NCI-H2196 treated with DMSO at 0.1 percent for 48 hours (cell line): ENCODE data around the gene HMG20B.

Source experiments
- DNase-seq: peaks from one replicate; lab custom pipeline; 2025; ENCODE audit not compliant: unreplicated experiment; lab: John Stamatoyannopoulos, UW

The HMG20B gene

DNA sequence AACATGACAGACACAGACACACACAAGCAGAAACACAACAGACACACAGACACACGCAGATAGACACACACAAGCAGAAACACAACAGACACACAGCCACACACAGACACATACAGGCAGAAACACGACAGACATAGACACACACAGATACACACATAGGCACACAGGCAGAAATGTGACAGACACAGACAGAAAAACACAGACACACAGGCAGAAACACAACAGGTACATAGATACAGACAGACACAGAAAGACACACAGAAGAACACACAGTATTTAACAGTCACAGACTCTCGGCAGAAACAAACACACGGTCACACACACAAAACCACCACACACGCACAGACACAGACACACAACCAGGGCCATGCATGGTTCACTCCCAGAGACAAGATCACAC is 33.0 kb downstream of the HMG20B start:
- DNase-seq: no peak

DNA sequence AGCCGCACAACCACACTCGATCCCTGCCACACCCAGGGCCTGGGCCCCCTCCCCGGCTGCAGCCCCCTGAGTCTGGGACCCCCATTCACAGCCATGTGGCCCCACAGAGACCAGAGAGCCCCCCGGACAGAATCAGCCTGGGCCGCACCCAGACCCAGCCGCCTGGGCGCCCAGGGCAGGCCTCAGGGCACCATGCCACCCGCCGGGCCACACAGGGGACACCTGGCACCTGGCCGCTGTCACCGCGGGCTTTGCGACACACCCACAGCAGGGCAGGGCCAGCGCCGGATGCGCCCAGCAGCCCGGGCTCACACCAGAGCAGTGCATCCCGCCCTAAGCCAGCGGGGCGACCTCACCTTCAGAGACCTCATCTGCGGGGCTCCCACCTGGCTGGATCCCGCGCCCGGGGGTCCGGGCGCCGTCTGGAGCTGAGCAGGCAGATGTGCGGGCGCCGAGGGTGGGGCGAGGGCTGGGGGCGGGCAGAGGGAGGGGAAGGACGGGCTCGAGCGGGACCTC is 33.5 kb downstream of the HMG20B start:
- DNase-seq: no peak

DNA sequence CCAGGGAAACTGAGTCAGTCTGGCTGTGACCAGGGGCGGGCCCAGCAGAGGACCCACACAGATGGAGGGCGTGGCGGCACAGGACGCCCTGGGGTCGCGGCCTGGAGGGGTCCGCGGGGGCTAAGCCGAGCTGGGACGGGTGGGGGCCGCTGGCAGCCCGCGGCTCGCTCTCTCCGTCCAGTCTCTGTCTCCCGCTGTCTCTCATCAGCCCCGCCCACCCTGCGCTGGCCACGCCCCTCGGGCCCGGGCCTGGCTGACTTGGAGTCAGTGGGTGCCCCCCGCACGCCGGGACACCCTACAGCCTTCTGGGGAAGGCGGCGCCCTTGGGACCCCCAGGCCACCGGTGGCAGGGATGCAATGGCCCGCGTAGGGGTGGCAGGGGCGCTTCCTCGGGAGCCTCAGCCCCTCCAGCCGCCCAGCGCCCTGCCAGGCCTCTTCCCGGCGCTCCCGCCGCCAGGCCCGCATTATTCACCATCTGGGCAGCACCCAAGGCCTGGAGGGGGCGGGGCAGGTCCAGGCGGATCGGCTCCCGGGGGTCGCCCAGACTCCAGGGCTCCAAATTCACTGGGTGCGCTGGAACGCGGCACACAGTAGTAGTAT is 34.0 kb downstream of the HMG20B start, which contains the start of gene TBXA2R:
TSS of gene TBXA2R (minus strand) at position 186 of the 600 bp plus-strand sequence. CDS start 6,241 bp downstream, outside the sequence.
- DNase-seq: no peak

DNA sequence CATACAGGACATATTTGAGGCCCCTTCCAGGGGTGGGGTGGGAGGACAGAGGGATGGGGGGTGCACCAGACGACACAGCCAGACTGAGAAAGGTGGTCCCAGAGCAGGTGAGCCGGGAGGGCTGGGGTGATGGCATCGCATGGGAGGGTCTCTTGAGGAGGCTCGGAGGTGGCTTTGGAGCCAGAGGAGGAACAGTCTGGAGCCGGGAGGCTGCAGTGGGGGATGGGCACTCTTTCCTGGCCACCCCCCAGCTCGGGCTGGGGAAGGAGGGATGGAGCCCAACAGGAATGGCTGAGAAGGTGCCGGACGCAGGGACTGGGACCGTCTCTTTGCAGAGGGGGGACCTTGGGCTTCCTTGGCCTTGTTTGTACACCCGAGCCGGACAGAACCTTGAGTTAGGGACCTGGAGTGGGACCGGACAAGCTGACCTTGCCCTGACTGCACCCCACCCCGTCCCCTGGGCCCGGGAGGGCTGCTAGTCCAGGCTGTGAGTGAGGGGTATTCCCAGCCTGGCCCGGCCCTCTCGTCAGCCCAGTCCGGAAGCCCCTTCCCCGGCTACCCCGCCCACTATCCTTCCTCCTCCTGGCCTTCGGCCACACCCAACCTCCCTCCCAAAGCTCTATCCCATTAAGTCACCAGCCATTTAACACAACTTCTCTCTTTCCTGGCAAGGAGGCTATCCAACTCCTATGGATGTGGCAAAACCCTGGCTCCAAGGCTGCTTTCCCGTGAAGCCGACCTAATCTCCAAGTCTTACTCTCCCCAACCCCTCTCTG is 34.7 kb downstream of the HMG20B start:
- DNase-seq: no peak

DNA sequence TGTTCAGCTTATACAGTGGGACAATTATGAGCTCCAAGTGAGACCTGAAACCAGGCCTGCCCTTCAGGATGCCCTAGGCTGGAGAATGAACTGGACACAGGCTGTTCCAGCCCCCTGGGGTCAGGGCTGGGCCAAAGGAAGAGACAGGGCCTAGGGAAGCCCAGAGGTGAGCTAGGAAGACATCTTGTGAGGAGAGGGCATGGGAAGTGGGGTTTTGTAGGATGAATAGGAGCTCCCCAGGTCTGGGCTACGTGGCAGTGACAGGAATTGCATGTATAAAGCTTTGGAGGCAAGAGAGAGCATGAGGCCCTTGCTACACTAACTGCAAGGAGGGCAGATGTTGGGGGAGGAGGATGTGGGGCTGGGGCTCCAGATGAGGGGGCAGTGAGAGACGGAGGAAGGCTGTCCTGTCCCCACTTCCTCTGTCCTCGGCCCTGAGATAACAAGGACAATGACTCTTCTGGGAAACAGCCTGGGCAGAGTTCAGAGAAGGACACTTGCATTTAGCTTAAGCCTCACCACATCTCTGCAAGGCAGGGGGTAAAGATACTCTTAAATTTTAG is 35.4 kb downstream of the HMG20B start:
- no peak for DNase-seq

DNA sequence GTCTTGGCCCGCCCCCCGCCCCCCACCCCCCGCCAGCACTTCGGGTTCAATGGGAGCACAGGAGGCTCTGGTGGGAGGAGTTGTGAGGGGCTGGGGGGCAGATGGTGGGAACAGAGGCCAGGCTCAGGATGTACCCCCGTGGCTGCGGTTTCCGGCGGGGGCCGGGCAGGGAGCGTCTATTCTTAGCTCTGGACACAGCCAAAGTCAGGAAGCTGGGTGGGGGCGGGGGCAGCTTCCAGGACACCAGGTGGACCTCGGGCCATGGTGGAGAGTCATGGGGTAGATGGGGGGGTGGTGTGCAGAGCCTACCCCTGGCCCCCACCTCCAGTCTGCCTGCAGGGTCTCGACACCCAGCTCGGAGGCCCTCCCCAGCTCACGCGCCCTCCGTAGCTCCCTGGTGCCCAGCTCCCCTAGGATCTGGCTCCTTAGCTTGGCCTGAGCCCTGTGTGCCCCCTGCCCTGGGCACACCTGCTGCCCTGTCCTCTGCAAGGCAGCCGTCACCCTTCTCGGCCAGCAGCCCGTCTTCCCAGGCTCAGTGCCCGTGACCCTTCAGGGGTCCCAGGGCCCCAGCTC is 36.1 kb downstream of the HMG20B start:
- no peak for DNase-seq

DNA sequence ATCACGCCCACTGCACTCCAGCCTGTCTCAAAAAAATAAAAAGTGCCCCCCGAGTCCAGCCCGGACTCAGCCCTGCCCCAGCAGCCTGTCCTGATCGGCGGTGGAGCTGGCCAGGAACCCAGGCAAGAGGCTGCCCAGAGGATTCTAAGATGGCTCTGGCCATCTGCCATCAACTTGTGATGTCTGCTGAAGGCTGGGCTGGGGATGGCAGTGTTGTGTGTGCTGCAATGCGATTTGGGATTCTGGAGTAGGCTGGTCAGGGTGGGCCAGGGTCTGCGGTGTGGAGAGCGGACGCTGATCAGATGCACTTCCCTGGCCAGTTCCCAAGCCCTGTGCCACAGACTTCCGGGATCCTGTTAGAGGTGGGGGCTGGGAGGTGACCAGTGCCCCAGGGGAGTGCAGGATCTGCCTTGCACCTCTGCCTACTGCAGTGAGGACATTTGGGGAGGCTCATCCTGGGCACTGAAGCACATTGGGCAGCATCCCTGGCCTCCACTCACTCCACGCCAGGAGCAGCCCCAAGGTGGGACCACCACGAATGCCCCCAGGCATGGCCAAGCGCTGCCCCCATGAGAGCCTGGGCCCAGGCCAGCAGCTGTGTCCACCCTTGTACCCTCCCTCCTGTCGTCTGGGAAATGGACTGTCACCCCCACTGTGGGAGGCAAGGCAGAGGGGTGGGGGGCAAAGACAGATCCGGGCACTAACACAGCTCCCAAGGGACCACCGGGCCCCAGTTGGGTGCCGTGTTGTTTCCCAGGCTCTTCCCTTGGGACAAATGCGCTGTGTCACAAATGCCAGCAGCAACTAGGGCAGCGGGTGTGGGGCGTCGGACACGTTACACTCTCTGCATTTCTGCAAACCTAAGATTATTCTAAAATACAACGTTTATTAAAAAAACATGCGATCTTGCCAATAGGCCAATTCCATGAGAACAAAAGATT is 37.3 kb downstream of the HMG20B start:
- DNase-seq: no peak

DNA sequence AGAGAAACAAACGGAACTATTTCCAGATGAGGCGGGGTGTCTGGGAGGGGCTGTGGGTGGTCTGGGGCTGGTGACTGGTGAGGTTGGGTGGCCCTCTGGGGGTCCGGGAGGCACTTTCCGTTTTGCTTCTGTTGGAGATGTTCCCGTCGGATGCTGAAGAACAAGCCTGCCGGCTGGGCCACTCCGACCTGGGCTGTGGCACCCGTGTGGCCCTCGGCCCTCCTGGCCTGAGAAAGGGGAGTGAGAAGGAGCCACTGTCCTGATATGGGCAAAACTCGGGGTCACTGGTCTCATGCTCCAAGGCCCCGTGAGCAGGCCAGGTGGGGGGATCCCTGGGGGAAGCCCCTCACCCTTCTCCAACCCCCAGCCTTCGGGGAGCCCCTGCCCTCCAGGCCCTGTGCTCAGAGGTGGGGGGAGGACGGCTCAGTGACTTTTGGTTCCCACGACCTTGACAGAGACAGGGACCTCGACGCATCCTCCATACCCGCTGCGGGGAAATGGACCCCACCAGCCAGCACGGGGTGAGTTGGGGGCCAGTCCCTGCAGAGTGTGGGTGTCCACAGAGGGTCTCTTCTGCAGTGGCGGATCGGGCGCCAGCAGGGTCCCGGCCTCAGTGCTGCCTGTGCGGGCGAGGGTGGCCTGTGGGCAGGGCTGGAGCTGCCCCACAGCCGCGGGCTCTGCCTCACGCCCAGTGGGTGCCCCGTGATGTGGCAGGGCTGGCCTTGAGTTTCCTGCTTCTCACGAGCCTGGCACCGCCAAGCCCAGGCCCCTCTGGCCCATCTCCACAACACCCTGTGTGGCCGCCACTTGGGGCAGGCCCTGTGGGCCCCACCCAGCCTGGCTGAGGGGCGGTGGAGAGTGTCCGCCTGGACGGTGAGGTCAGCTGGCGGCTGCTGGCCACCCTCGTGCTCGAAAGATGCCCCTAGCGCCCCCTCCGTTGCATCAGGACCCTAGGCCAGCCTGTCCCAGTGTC is 38.3 kb downstream of the HMG20B start:
- DNase-seq: no peak

DNA sequence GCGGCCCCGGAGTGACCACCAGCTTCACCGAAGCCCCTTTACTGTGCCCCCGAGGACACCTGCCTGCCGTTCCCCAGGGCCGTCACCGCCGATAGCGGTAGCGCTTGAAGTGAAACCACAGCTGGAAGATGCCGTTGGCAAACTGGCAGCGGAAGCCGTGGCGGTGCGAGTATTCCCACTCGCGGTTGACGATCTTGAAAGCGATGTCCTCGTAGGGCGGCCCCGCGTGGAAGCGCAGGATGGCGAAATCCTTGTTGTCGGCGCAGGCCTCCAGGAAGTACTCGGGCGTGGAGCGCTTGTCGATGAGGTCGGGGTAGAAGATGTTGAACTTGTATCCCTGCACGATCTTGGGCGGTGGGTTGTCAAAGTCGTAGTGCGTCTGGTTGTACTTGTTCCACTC is 39.1 kb downstream of the HMG20B start:
- DNase-seq: no peak

DNA sequence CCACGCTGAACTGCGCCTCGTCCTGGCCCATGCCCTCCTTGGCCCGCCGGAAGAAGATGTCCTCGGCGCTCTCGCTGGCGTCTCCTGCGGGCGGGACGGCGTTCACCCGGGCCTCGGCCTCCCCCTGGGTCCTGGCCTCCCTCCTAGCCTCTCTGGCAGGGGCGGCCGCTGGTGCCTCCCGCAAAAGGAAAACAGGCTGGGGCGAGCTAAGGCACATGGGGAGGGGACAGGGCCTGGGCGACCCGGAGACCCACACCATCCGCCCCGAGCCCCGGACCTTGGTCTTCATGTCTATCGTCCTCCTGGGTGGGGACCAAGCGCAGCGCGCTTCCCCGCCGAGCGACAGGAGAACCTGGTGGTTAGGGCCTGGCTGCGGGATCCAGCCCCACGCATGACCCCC is 39.6 kb downstream of the HMG20B start:
- DNase-seq: no peak

DNA sequence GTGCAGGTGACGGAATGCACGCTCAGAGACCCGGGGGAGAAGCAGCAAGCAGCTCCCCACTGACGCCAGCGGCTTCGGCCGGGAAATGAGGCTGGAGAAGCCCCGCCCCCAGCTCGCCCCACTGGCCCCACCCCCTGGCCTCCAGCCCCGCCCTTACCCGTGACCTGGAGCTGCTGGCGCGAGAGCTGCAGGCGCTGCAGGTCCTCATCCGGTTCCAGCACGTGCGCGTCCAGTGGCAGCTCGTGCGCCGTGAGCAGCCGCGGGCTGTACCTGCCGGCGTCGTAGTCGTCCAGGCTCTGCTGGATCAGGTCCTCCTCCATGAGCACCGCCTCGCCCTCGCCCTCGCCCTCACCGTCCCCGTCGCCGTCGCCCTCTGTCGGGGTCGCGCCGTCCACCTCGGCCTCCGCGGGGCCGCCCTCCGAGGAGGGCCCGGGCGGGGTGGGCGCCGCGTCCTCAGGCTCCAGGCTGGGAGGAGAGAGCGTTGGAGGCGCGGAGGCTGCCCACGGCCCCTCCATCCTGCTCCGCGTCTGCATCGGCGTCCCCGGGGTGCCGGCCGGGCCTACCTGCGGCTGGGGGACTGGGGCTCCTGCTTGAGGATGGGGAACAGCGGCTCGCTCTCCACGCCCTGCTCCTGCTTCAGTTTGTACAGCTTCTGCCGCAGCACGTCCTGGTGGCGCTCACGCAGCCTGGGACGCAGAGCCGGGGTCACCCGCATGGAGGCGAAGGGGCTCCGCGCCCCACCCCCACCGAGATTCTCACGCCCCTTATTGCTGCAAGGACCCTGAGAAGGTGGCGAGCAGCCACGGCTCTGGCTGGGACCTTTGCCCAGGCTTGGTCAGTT is 40.4 kb downstream of the HMG20B start:
- no peak for DNase-seq

DNA sequence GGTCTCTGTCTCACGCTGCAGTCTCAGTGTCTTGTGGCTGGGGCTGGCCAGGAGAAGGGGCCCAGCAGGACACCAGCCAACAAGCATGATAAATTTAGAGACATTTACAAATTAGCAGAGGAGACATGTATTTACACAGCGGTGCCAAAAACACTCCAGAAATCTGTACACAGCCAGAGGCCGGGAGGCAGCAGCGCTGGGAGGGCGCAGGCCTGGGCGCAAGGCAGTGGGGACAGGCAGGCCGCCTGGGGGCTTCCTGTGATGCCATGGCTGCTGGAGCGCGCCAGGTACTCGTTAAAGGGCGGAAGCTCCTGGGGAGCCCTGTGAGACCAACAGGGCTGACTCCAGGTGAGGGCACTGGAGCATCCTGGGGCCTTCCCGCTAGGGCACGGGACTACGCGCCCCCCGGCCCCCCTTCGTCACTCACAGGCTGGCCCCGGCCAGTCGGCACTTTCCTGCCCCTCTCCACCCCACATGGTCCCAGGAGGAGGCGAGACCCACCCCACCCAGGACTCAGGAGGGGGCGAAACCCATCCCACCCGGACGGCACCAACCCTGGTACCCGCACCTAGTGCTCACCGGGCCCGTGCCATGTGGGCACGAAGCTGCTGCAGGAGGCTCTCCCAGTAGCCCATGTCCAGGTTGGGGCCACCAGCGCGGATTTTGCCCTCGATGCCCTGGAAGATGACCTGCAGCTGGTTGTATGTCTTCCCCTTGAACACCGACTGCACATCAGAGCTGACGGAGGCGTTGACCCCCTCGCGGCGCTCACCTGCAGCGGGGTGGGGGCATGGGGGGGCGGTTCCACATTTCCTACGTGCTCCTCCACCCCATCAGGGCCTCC is 41.3 kb downstream of the HMG20B start:
- no peak for DNase-seq

DNA sequence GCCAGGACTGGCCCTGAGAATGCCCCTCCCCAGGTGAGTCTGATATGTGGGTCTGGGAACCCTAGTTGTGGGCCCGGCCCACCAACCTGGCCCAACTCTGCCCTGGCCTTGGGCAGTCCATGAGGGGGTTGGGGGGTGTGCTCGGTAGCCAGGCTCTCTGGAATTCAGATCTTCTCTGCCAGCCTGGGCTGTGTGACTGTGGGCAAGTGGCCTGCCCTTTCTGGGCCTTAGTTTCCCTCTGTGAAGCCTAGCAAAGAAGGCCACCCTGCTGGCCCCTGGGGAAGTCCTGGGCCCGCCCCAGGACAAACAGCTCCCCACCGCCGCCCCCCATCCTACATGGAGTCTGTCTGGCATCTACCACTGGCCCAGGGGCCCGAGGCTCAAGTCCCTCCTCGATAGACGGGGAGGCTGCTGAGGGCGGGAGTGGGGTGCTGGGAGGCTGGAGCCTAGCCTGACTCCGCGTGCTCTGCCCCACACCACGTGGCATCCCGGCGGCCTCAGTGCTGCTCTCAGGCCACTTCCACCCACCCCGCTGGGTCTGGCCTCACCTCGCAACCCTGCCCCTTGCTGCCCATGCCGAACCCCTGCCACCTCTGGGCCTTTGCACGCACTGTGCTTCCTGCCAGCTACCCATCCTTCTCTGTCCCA is 42.2 kb downstream of the HMG20B start:
- no peak for DNase-seq

DNA sequence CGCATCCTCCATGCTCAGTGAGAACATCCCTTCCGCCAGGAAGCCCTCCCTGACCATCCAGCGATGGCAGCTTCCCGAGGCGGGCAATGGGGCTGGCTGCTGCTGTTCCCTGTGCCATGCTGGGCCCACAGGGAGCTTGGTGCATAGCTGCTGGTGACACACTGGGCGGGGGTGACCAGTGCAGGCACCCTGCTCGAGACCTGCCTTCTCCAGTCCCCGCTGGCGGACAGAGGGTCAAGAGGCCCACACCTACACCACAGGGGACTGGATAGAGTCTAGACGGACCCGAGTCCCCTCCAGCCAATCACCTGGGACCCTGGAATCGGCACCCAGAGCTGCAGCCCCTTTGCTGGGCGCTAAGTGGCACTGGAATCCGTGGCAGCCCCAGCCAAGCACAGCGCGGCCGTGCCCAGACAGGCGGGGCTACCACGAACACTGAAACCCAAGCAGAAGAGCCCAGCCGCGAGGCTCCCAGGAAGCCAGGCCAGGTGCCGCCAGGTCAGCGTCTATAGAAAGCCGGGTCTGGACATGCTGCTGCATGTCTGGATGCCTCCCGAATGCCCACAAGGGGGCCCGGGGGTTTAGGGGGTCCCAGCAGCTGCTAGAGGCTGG is 42.9 kb downstream of the HMG20B start:
- no peak for DNase-seq

DNA sequence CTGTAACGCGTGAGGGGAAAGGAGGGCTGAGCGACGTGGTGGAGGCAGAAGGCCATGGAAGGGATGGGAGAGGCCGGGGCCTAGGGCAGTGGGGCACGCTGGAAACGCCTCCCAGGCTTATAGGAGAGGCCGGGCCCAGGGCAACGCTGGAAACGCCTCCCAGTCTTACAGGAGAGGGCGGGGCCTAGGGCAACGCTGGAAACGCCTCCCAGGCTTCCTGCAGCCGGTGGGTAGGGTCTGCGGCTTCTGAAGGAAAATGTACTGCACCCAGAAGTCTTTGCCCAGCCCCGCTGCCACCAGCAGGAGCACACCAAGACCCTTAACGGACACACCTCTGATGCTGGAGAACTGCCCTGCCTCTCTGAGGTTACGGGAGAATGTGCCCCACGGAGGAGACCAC is 44.7 kb downstream of the HMG20B start:
- no peak for DNase-seq

DNA sequence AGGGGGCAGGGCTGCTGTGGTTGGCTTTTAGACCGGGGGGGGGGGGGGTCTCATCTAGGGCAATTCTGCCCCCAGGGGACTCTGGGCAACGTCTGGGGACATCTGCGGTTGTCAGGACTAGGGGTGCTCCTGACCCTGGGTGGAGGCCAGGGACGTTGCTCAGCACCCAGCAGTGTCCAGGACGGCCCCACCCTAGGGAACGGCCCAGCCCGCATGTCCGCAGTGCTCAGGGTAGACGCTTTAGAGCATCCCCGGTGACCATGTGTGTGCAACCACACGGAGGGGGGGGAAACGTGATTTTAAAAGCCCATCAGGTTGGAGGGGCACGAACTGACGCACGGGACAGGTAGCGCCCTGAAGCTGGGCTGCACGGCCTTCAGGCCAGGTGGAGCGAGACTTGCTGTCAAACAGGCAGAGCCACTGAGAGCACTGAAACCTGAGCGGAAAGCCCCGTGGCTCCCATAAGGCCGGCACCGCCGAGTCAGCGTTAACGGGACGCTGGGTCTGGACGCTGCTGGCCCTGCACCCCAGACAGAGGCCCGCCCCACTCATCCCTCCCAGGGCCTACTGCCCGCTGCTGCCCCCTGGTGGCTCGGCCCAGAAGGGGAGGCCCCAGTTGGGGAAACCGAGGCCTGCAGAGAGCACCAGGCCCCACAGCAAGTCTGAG is 45.5 kb downstream of the HMG20B start:
- peak; percentile 7 for DNase-seq
